IPS DF 6.9 (cell line): Measurements from ENCODE around the gene COL4A6.

ENCODE experiments used
- DNase-seq: peaks from one replicate; pipeline ENCODE4 v3.0.0-alpha.2; 2013; ENCODE audit warnings: low read depth, low spot score
- H3K27ac ChIP-seq: one replicate; pipeline ENCODE4 v1.5.1; 2013; ENCODE audit warnings: low read length, control low read depth
- H3K27me3 ChIP-seq: 2 replicates; pipeline ENCODE4 v1.6.1; 2013; ENCODE audit warnings: mild to moderate bottlenecking, low read length; ENCODE audit not compliant: control insufficient read depth, insufficient read depth
- H3K36me3 ChIP-seq: 2 replicates; pipeline ENCODE4 v1.6.1; 2013; ENCODE audit warnings: low read length; ENCODE audit not compliant: control insufficient read depth, insufficient read depth
- H3K4me1 ChIP-seq: 2 replicates; pipeline ENCODE4 v1.6.1; 2013; ENCODE audit warnings: low read length; ENCODE audit not compliant: control insufficient read depth, insufficient read depth
- H3K4me3 ChIP-seq: 2 replicates; pipeline ENCODE4 v1.5.1; 2013; ENCODE audit warnings: mild to moderate bottlenecking, low read length
- H3K9me3 ChIP-seq: 2 replicates; pipeline ENCODE4 v1.6.1; 2013; ENCODE audit warnings: low read length, inconsistent platforms; ENCODE audit not compliant: control insufficient read depth, insufficient read depth
- WGBS: extraction: QIAGEN DNeasy Blood & Tissue Kit; methylation state at CpG from one replicate; pipeline ENCODE4 v1.1.7; 2013; ENCODE audit warnings: mixed read lengths, missing lambda C conversion rate; ENCODE audit not compliant: insufficient read length, insufficient coverage; 5-methylcytosine and 5-hydroxymethylcytosine counted together

COL4A6 gene

GRCh38 chrX:108439961-108440696, 1.9 kb upstream of the COL4A6 start:
- DNase-seq, result no peak
- Histone ChIP-seq H3K27me3 (no peaks in the 10 kb centered on the region), H3K4me3 (peak overlapping the region; percentile 62; the same call in 1 of the 2 replicates), H3K36me3 (no peaks in the 10 kb centered on the region), H3K9me3 (no peaks in the 10 kb centered on the region), H3K4me1 (no peaks in the 10 kb centered on the region), H3K27ac (no peak overlapping the region)
- no CpG with 5 or more reads among the region's 25 CpGs for WGBS

GRCh38 chrX:108439426-108439942, 1.3 kb upstream of the COL4A6 start, which contains the start of gene COL4A5:
COL4A5 (plus strand) TSS chrX:108439838; CDS start chrX:108440126, 288 bp downstream.
- Histone ChIP-seq H3K27ac (no peak within 1 kb of the TSS), H3K4me1 (no peaks in the 10 kb centered on the region), H3K36me3 (no peaks in the 10 kb centered on the region), H3K27me3 (no peaks in the 10 kb centered on the region), H3K9me3 (no peaks in the 10 kb centered on the region), H3K4me3 (peak within 1 kb of the TSS; percentile 62; the same call in 1 of the 2 replicates)
- no peak for DNase-seq
- WGBS, result no CpG with 5 or more reads among the region's 13 CpGs

- DNase-seq, result no peak
- Histone ChIP-seq H3K4me1 (no peaks in the 10 kb centered on the region), H3K27me3 (no peaks in the 10 kb centered on the region), H3K36me3 (no peaks in the 10 kb centered on the region), H3K4me3 (peak overlapping the region; percentile 58; the same call in 1 of the 2 replicates), H3K27ac (no peak overlapping the region), H3K9me3 (no peaks in the 10 kb centered on the region)
- WGBS, result no CpG with 5 or more reads among the region's 20 CpGs
These were observed 693 bp downstream of the COL4A6 start for GRCh38 chrX:108437349-108438109.

- no CpG with 5 or more reads among the region's 5 CpGs for WGBS
These were observed 3.0 kb downstream of the COL4A6 start for GRCh38 chrX:108435261-108435660.

GRCh38 chrX:108426262-108426661, 12.0 kb downstream of the COL4A6 start:
- Histone ChIP-seq H3K27me3 (no peaks in the 10 kb centered on the region), H3K4me3 (no peak overlapping the region), H3K9me3 (no peaks in the 10 kb centered on the region), H3K27ac (no peak overlapping the region), H3K36me3 (no peaks in the 10 kb centered on the region), H3K4me1 (no peaks in the 10 kb centered on the region)
- no peak for DNase-seq
- no CpG with 5 or more reads among the region's 1 CpG for WGBS

More at GRCh38 chrX:108435261-108435660, 3.0 kb downstream of the COL4A6 start:
- Histone ChIP-seq H3K27me3 (no peaks in the 10 kb centered on the region), H3K9me3 (no peaks in the 10 kb centered on the region), H3K4me1 (no peaks in the 10 kb centered on the region), H3K4me3 (no peak overlapping the region), H3K36me3 (no peaks in the 10 kb centered on the region), H3K27ac (no peak overlapping the region)
- DNase-seq, result no peak

- Histone ChIP-seq H3K27ac (no peak overlapping the region), H3K36me3 (no peaks in the 10 kb centered on the region), H3K4me1 (no peaks in the 10 kb centered on the region), H3K27me3 (no peaks in the 10 kb centered on the region), H3K4me3 (no peak overlapping the region), H3K9me3 (no peaks in the 10 kb centered on the region)
- no peak for DNase-seq
- no CpG with 5 or more reads among the region's 1 CpG for WGBS
These were observed 17.7 kb downstream of the COL4A6 start for GRCh38 chrX:108420481-108420880.

- WGBS, result no CpG with 5 or more reads among the region's 1 CpG
- Histone ChIP-seq H3K4me3 (no peak overlapping the region), H3K36me3 (no peaks in the 10 kb centered on the region), H3K9me3 (no peaks in the 10 kb centered on the region), H3K27me3 (no peaks in the 10 kb centered on the region), H3K4me1 (no peaks in the 10 kb centered on the region), H3K27ac (no peak overlapping the region)
- DNase-seq, result no peak
These were observed 18.8 kb downstream of the COL4A6 start for GRCh38 chrX:108419401-108419800.

GRCh38 chrX:108417257-108417656, 21.0 kb downstream of the COL4A6 start:
- no CpG with 5 or more reads among the region's 1 CpG for WGBS
- no peaks in the 10 kb centered on the region for H3K27me3 ChIP-seq
- no peak for DNase-seq

GRCh38 chrX:108415891-108416290, 22.3 kb downstream of the COL4A6 start:
- H3K27me3 ChIP-seq, result no peaks in the 10 kb centered on the region
- H3K9me3 ChIP-seq, result no peaks in the 10 kb centered on the region
- no peaks in the 10 kb centered on the region for H3K36me3 ChIP-seq
- no CpG with 5 or more reads among the region's 2 CpGs for WGBS
- no peak overlapping the region for H3K4me3 ChIP-seq
- peaks cover 2% of the 10 kb centered on the region; the same call in 1 of the 2 replicates for H3K4me1 ChIP-seq
- DNase-seq, result no peak
- H3K27ac ChIP-seq, result no peak overlapping the region

More at GRCh38 chrX:108417257-108417656, 21.0 kb downstream of the COL4A6 start:
- Histone ChIP-seq H3K4me1 (peaks cover 2% of the 10 kb centered on the region; the same call in 1 of the 2 replicates), H3K27ac (no peak overlapping the region), H3K9me3 (no peaks in the 10 kb centered on the region), H3K36me3 (no peaks in the 10 kb centered on the region), H3K4me3 (no peak overlapping the region)

GRCh38 chrX:108415146-108415545, 23.1 kb downstream of the COL4A6 start:
- Histone ChIP-seq H3K36me3 (no peaks in the 10 kb centered on the region), H3K27me3 (no peaks in the 10 kb centered on the region), H3K4me3 (no peak overlapping the region), H3K4me1 (peaks cover 2% of the 10 kb centered on the region; the same call in 1 of the 2 replicates), H3K27ac (no peak overlapping the region), H3K9me3 (no peaks in the 10 kb centered on the region)
- no CpG with 5 or more reads among the region's 1 CpG for WGBS
- DNase-seq, result no peak
